ENCODE measurements around the gene PRKG1.

DNA sequence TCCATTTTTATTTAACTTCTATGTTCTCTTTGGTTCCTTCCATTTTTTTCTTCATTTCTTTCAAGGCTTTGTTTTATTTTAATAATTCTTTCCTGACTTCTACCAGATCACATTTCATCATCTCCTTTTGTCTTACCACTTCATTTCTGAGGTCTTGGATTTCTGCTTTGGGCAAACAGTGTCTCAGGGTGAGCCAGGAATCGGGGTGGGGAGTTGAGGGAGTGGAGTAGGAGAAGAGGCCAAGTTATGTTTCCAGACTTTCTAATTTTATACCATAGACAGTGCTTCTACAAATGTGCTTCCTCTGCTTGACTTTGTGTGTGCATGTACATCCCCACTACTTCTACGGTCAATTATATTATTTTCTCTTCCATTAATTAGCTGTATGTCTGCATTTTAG lies 112.1 kb downstream of the PRKG1 start:
- TF ChIP-seq, protein P1, sequence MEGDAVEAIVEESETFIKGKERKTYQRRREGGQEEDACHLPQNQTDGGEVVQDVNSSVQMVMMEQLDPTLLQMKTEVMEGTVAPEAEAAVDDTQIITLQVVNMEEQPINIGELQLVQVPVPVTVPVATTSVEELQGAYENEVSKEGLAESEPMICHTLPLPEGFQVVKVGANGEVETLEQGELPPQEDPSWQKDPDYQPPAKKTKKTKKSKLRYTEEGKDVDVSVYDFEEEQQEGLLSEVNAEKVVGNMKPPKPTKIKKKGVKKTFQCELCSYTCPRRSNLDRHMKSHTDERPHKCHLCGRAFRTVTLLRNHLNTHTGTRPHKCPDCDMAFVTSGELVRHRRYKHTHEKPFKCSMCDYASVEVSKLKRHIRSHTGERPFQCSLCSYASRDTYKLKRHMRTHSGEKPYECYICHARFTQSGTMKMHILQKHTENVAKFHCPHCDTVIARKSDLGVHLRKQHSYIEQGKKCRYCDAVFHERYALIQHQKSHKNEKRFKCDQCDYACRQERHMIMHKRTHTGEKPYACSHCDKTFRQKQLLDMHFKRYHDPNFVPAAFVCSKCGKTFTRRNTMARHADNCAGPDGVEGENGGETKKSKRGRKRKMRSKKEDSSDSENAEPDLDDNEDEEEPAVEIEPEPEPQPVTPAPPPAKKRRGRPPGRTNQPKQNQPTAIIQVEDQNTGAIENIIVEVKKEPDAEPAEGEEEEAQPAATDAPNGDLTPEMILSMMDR (IDR thresholded peaks at IDR 0.05; ENCODE audit: insufficient read depth, low read length): no peak
- TF ChIP-seq, protein P2, sequence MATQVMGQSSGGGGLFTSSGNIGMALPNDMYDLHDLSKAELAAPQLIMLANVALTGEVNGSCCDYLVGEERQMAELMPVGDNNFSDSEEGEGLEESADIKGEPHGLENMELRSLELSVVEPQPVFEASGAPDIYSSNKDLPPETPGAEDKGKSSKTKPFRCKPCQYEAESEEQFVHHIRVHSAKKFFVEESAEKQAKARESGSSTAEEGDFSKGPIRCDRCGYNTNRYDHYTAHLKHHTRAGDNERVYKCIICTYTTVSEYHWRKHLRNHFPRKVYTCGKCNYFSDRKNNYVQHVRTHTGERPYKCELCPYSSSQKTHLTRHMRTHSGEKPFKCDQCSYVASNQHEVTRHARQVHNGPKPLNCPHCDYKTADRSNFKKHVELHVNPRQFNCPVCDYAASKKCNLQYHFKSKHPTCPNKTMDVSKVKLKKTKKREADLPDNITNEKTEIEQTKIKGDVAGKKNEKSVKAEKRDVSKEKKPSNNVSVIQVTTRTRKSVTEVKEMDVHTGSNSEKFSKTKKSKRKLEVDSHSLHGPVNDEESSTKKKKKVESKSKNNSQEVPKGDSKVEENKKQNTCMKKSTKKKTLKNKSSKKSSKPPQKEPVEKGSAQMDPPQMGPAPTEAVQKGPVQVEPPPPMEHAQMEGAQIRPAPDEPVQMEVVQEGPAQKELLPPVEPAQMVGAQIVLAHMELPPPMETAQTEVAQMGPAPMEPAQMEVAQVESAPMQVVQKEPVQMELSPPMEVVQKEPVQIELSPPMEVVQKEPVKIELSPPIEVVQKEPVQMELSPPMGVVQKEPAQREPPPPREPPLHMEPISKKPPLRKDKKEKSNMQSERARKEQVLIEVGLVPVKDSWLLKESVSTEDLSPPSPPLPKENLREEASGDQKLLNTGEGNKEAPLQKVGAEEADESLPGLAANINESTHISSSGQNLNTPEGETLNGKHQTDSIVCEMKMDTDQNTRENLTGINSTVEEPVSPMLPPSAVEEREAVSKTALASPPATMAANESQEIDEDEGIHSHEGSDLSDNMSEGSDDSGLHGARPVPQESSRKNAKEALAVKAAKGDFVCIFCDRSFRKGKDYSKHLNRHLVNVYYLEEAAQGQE (IDR thresholded peaks at IDR 0.05; ENCODE audit: insufficient replicate concordance, low read depth): no peak
- TF ChIP-seq GABPA (IDR thresholded peaks at IDR 0.05; ENCODE audit: low read depth): no peak

All from HL-60 (cell line).